Activated CD8-positive, alpha-beta memory T cell treated with anti-CD3 and anti-CD28 coated beads for 24 hours (primary cell): ENCODE data around the gene PDLIM7.
A peak's percentile ranks its signal among the peaks of the same experiment; 100 is the strongest.

ENCODE experiments used
- DNase-seq: peaks from one replicate; pipeline ENCODE4 v3.0.0-alpha.2; 2020

PDLIM7 gene

DNA sequence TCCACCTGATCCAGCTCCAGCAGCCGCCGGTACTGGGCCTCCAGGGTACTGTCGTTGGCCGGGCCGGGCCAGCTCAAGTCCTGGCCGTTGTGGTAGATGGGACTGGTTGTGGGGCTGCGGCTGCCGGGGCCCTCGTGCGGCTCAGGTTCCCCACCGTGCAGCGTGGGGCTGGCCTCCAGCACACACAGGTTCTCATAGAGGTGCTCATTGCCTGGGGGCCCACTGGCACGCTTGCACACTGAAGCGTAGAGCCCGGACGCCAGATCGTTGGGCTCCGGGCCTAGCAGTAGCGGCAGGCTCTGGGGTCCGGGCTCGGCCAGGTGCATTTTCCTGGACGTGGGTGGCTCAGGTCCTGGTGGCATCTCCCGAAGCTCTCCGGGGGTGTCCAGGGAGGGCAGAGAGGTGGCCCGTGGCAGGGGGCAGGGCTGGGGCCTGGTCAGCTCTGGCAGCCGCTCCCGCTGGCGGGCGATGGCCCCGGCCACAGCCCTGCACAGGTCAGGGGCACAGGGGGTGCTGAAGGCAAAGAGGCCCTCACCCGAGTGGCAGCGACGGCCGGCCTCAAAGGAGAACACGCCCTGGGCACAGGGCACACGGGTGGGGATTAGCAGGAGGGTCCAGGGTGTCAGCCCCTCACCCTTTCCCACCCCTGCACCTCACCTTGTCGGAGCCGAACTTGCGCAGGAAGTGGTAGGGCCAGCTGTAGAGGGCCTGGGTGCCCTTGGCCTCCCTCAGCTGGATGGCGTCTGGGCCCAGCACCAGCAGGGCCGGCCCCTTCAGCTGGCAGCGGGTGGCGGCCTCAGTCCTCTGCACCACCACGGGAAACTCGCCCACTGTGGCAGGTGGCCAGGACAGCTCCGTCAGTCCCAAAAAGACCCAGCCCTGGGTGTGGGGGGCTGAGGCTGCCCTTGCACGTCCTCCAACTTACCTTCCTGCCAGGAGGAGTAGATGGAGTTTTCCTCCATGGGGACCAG is 7.0 kb upstream of the PDLIM7 start:
- DNase-seq = no peak

DNA sequence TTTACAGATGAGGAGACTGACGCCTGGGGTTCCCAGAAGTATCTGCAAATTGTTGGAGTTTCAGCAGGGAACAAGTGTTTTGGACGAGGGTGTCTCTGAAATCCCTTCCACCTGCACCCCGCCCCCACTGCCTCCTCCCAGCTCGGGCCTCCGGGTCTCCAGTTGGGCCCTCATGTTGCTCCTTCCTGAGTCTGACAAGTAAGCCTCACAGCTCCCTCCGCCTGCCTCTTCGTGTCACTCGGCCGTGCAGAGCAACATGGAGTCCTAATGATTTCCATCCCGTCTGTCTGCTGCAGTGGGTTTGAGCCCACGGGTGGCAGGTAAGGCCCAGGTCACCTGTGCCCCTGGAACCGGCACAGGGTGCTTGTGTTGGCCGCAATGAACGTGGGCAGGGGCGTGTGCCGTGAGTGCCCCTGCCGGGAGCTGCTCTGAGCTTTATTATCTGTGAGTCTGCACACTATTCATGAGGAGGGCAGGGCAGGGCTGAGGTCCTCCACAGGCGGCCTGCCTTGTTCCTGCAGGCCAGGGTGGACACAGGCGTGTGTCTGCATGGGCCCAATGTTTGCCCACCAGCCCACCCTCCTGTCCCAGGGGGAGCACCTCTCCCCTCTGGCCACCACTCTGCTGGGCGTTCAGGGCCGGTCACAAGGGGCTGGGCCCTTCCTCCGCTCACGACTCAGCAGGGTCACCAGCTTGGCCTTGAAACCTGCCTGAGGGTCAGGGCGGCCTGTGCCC is 6.1 kb upstream of the PDLIM7 start:
- no peak for DNase-seq

DNA sequence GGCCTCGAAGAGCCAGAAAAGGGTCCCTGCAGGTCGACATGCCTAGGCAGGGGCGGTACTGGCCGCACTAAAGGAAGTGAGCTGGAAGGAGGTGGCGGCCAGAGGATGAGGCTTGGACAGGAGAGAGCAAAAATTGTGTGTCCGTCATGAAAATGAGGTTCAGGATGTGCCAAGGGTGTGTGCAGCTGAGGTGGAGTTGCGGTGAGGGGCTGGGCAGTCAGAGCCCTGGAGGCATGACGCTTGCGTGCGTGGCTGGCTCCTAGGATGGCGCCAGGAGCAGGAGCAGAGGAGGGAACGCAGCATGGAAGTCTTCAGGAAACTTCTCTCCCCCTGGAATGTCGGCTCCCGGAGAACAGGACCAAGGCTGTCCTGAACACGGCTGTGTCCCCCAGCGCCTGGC is 5.5 kb upstream of the PDLIM7 start:
- no peak for DNase-seq

DNA sequence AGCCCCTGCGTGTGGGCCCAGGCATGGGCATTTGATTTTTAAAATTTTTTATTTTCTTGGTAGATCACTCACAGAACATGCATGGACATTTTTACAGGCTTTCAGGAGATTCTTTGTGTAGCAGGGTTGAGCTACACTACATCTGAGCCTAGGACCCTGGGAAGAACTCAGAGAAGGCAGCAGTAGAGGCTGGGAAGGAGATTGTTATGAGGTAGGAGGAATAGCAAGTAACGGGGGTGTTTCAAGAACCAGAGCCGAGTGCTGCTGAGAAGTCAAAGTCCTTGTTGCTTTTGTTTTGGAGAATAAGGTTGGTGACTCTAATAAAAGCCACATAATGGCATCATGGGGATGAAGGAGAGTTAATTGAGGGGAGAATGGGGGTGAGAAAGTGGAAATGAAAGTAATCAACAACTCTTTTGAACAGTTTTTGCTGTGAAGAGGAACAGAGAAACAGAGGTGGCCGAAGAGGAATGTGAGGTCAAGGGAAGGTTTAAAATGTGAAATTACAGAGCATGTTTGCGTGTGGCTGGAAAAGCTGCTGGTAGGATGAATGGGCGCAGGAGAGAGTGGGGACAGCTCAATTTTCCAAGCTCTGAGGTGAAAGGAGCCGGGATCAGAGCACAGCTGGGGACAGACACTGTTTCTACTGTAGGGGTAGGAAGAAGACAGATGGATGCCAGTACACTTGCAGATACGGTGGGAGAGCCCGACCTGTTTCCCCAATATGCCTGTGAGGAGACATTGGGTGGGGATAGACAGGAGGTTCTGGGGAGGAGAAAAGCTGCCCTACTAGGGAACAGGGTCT is 4.7 kb upstream of the PDLIM7 start:
- no peak for DNase-seq

DNA sequence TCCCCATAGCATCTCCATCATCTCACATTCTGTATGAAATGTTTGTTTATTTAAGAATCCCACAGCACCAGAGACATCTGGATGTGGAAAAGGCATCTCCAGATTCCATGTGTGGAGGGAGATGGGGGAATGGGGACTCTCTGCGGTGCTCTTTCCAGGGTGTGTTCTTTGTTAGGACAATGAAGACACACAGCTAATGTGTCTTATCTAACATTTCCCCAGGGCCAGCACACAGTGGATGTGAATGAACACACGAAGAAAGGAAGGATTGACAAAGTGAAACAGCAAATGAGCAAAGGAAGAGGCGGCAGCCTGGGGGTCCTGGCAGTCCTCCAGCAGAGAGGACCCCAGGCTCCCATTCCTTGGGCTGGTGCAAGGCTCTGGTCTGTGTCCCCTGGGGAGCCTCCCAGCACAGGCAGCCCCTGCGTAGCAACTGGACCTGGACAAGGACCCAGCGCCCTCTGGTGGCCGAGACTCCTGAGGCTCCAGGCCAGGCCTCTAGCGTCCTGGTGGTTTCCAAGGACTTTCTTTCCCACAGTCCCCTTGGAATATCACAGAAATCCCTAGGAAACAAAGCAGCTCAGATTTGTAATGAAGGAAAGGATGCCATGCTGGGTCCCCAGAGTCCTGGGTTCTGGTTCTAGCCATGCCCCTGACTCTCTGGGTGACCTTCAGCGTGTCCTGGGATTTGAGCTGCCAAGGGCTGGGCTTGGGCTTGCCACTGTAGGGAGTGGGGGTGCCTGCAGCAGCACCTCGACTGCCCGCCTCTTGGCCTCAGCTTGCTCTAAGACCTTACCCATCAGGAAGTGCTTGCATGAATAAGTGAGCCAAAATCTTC is 3.5 kb upstream of the PDLIM7 start:
- DNase-seq = peak; percentile 96

DNA sequence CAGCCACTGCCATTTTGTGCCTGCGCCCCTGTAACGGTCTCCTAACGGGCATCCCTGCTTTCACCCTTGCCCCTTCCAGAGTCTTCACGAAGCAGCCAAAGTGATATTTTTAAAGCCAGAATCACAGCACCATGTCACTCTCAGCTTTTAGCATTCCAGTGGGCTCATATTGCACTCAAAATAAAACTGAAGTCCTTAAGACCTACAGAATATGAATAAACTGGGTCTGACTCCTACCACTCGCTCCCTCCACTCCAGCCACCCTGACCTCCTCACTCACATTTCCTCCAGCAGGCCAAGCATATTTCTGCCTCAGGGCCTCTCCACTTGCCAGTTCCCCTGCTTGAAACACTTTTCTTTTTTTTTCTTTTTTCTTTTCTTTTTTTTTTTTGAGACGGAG is 2.4 kb upstream of the PDLIM7 start:
- no peak for DNase-seq

DNA sequence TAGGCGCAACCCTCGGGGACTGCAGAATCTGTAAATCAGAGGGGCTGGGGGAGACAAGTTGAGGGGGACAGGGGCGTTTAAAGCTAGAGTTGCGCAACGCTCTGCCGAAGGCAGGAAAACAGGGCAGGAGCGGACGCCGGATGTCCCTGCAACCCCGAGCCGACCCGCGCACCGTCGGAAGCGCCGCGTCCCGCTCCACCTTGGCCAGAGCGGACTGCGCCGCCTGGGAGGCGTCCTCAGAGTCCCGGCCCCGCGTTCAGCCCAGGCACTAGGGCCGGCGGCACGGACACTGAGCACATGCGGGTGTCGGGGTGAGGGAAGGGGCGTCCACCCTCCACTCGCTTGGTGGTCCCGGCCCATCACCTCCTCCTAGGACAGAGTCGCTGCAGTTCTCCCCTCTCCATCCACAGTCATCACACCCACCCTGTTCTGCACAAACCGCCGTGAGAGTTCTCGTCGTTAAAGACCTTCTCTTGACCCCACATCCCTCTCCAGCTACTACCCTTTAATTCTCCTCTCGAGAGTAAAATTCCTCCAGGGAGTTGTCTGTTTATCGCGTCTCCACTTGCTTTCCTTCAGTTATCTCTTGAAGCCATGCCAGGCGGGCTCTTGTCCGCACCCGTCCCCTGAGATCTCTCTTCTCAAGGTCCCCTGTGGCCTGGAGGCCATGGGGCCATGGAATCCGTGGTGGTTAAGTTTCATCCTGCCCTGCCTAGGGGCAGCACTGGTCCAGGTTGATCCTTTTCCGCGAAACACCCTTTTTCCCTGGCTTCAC is 796 bp upstream of the PDLIM7 start:
- DNase-seq = peak; percentile 65

DNA sequence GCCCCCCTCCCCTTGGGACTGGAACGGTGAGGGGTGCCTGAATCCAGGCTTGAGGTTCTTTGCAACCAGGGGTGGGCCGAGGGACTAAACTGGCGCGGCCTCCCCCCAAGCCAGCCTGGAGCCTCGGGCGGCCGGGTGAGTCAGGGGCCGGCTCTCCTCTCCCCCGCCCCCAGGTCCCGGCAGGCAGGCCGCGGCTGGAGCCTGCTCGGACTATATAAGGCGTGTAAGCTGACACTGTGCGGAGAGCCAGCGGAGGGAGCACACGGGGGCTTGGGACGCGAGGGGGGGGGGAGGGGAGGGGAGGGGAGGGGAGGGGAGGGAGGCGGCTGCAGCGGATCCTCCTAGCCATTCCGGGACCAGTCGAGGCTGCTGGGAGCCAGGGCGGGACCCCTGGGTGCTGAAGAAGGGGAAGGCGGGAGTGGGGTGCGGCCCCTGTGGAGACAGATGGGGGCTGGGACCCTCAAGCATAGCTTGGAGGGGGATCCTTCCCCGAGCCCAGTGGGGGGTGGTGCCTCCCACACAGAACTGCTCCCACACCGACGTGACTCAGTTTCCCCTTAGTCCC is 595 bp downstream of the PDLIM7 start:
- DNase-seq = no peak

DNA sequence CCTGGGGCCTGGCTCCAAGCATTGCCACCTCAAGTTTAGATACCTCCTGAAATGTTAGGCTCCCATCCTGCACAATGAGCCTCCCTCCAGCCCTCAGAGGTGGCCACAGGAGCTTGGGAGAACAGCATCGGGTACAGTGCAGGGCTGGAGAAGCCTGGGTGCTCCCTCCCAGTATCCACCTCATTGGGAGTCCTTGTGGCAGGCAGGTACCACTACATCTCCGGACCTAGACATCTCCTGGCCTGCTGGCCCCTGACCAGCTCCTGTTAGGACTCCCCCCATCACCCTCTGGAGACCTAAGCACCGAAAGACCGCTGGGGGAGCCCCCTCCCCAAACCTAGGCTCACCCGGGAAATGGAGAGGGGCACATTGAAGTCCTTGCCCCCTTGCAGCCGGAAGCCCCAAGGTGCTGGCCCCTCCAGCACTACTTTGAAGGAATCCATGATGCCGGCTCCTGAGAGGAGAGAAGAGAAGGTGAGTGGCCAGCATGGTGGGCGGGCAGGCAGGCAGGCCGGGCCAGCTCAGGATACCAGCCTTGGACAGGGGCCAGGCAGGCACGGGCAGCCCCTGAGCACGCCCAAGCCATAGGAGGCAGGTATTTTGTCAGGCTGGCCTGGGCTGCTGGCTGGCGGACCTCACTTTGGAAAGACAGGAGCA is 1.2 kb downstream of the PDLIM7 start:
- DNase-seq = no peak

DNA sequence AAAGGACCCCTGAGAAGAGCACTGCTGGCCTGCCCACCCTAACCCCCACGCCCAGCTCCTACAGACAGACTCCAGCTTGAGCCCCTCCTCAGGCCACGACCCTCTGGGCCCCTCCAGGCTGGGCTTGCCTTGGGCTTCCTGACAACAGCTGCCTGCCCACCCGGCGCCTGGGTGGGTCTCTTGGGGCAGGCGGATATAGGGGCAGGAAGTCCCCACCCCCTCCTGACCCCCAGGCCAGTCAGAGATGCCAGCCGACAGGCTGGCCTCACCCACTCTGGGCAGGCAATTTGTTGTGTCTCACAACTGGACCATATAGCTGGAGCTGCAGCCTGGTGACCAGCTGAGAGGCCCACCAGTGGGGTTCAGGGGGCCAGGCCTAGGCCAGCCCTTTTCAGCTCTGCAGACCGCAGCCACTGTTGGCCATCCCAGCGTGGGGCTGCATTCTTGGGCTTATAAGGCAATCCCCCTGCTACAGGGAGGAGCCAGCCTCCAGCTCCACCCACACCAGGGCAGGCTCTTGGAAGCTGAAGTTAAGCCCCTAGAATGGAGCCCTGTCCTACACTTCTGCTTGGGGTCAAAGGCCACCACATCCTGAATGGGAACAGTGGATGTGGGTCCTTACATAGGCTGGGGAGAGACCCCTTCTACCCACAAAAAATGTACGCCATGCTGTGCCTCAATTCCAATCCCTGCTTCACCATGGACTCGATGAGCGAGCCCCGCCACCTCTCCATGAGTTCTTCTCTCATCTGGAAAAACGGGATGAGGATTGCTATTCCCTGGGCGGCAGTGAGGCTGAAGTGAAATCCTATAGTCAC is 2.0 kb downstream of the PDLIM7 start:
- DNase-seq = no peak

DNA sequence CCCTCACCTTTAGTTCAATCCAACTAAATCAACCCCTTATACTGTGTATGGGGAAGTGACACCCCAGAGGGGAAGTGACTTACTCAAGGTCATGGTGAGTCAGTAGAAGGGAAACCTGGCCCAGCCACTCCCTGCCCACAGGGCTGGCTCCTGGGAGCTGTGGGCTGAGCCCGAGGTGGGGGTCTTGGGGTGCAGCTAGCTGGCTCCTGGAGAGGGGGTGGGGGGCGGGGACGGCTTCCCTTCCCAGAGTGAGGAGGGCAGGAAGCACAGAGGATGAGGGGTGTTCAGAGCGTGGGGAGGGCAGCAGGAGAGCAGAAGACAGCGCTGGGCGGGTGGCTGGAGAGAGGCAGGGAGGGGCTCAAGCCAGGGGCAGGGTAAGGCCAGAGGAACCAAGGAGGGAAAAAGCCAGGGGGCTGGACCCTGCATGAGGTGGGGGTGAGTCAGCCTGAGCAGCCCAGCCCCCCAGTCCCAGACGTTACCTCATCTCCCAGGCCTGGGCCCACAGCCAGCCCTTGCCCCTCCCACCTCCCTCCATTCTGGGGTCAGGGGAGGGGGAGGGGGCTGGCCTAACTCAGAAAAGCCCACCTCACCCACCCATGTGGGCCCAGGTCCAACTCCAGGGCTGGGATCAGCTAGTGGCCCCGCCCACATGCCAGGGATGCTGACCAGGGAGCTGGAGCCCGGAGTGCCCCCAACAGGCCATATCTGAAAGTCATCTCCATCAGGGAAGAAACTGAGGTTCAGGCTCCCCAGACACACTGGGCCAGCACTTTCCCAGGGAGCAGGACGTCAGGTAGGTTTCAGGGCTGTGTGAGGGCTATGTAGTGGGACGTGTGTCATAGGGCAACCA is 2.8 kb downstream of the PDLIM7 start:
- peak; percentile 68 for DNase-seq

DNA sequence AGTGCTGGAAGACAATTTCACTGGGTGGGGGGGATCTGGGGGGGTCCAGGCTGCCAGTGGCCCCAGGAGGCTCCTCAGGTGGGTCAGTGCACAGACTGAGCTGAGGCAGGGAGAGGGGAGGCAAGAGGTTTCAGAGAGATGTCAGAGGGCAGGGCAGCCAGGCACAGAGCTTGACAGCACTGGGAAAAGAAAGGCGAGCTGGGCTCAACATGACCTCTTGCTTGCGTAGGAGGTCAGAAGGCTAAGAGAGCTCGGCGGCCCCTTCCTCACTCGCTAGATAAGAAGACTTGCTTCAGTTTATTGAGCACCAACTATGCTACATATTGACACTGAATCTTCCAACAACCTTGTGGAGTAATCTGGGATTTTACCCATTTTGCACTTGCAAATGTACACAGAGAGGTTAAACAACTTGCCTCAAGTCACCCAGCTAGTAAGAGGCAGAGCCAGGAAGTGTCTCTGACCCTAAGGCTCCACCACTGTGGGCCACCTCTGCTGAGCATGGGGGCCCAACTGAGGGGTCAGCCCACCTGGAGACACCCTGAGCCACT is 3.5 kb downstream of the PDLIM7 start:
- DNase-seq = no peak

DNA sequence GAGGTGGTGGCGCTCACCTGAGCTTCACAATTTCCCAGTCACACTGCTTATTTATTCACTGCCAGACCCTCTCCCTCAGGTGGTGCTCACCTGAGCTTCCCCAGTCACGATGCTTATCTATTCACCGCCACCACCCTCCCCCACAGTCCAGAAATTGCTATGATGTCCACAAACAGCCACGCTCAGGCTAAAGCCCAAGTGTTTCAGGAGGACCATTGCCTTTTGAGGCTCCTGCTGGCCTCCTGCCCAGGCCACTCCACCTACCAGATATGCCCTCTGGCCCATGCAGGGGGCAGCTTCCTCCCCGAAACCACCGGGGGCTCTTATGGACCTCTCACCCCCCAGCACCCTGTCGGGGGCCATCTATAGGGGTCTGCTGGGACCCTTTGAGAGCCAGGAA is 4.6 kb downstream of the PDLIM7 start:
- DNase-seq = no peak

DNA sequence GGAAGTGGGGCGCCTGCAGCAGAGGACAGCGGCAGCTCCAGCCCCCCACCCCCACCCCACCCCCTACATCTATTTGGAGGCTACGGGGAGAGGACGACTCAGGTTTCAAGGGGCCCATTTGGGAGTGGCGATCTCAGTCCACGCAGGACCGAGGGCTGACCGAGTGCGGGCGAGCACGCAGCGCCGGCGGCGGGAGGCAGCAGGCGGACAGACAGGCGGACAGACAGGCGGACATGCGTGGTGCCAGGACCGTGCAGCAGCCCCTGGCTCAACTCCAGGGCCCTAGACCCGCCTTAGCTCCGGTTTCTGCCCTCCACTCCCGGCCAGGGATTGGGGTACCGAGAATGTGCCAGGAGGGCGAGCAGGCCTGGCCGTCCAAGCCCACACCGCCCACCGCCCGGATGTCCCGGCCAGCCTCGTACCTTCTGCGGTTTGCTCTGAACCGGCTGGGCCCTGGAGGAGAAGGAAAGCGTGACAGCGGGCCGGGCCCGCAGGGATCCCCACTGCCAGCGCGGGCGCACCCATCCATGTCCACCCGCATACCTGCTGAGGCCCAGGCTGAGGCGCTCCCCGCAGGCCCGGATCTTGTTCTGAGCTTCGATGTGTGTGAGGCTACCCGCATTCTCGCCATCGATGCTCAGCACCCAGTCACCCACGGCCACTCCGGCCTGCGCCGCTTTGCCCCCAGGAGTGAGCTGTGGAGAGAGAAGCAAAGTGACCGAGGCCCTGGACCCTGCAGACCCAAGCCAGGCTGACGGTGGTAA is 5.2 kb downstream of the PDLIM7 start:
- DNase-seq = no peak

DNA sequence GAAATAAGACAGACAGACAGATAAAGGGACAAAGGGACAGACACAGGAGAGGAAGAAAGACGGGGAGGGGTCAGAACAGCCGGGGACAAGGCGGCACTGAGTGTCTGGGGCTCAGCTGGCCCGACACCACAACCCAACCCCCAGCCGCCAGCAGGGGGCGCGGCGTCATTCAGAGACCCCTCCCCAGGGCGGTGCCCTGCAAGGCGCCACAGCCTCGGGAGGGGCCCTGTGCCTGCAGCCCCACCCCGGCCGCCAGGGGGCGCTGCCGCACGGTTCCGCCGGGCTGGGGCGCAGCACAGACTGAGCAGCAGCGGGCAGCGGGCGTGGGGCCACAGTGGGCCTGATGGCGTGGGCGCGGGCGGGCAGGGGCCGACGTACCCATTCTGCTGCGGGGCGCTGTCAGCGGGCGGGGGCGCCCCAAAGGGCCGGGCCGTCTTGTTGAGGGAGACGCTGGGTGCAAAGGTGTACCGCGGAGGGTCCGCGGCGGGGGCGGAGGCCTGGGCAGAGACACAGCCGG is 5.9 kb downstream of the PDLIM7 start:
- DNase-seq = no peak

DNA sequence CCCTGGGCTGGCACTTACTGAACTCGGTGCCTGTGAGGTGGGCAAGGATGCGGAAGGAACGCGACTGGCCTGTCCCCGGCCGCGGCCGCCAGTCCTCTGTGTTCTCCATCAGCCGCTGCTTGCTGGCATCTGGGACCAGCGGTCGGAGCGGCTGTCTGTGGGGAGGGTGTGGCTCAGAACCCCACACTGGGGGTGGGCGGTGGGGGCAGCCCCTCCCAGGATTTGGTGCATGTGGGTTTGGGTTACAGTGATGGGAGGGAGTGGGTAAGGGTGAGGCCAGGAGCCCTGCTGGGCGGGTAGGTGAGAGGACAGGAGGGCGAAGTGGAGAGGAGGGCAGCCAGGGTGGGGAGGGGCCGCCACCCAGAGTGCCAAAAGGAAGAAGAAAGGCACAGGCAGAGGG is 6.4 kb downstream of the PDLIM7 start:
- DNase-seq = no peak

DNA sequence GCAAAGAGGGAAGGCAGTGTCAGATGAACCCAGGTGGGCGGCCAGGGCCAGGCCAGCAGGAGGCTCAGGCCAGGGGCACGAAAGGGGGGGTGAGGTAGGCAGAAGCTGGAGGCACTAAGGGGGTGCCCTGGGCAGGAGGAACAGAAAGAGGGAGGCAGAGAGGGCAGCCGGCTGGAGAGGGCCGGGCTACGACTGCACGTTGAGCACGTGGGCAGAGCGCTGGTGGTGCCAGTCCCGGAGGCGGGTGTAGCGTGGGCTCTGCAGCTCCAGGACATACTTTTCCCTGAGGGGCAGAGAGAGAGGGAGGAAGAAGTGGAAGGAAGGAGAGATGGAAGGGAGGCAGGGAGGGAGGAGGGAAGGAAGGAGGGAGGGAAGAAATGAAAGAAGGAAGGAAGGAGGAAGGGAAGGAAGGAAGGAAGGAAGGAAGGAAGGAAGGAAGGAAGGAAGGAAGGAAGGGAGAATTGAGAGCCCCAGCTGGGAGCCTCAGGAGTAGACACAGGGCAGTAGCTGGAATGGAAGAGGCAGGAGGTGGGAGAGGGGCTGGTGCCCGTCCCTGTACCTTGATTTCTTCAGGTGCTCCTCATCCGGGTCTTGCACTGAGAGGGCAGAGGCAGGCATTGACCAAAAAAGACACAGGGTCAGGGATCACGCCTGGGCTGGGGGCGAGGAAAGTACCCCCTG is 7.0 kb downstream of the PDLIM7 start:
- DNase-seq = no peak
